Duodenal mucosa (tissue), 2 donors: ENCODE results near the gene ISM2.

ENCODE experiments used
- H3K27ac ChIP-seq: one replicate; pipeline ENCODE4 v1.7.0; 2013; ENCODE audit warnings: low read depth, low read length
- H3K27me3 ChIP-seq, 2 donors: one replicate each; pipeline ENCODE4 v1.7.0; 2013; ENCODE audit warnings: low read length in 2 of 2, control low read depth in 1 of 2; ENCODE audit not compliant: insufficient read depth in 2 of 2, control insufficient read depth in 1 of 2
- H3K36me3 ChIP-seq, 2 donors: one replicate each; pipeline ENCODE4 v1.7.0; 2013; ENCODE audit warnings: low read length in 2 of 2, control low read depth in 1 of 2; ENCODE audit not compliant: insufficient read depth in 2 of 2, control insufficient read depth in 1 of 2
- H3K4me1 ChIP-seq, 2 donors: one replicate each; pipeline ENCODE4 v1.7.0; 2013; ENCODE audit warnings: low read length in 2 of 2, control low read depth in 1 of 2; ENCODE audit not compliant: insufficient read depth in 2 of 2, control insufficient read depth in 1 of 2
- H3K4me3 ChIP-seq, 2 donors: one replicate each; pipeline ENCODE4 v1.7.0; 2013; ENCODE audit warnings: low read length in 2 of 2, low read depth in 1 of 2
- H3K9ac ChIP-seq, 2 donors: one replicate each; pipeline ENCODE4 v1.7.0; 2013; ENCODE audit warnings: low read length in 2 of 2, low read depth in 1 of 2
- H3K9me3 ChIP-seq, 2 donors: one replicate each; pipeline ENCODE4 v1.7.0; 2013; ENCODE audit warnings: low read length in 2 of 2, control low read depth in 1 of 2; ENCODE audit not compliant: control insufficient read depth in 1 of 2

The ISM2 gene

DNA sequence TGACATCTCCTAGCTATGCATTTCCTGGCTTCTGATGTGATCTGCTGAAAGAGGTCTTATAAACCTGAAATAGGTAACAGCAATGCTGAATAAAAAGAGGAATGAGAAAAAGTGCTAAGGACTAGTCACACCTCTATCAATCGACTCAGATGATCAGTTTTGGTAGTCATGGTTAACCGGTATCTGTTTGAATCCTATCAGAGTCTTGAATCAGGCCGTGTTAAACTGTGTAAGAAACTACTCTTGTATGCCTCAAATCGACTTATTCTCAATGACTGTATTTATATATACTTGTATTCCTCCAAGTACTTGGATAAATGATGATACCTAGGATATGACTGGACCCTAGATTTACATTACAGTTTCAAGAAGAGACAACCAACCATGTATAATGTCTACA, 10.8 kb upstream of the ISM2 start:
- no peak overlapping the region for H3K27ac ChIP-seq
- H3K4me3 ChIP-seq, result no peak overlapping the region
- H3K36me3 ChIP-seq, result peaks cover 17 to 56% of the 10 kb centered on the region in 2 donors
- no peak overlapping the region for H3K9ac ChIP-seq
- no peaks in the 10 kb centered on the region for H3K4me1 ChIP-seq
- H3K9me3 ChIP-seq, result no peaks in the 10 kb centered on the region
- H3K27me3 ChIP-seq, result no peaks in the 10 kb centered on the region

DNA sequence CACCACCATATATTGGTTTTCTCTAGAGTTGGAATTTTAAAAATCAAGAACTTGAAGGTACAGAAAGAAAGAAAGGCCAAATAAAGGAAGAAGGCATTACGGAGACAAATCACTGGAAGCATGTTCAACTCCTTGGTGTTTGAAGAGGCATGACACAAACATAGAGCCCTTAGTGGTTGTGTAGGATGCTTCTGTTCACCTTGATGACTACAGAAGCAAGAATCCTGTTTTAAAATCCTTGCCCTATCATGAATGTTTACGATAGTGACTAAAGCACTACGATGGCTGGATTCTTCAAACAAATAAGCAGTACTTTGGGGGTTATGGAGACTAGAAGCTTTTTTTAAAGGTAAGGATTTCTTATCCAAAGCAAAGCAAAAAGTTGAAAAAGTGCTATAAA, 10.3 kb upstream of the ISM2 start:
- Histone ChIP-seq H3K9me3 (no peaks in the 10 kb centered on the region), H3K36me3 (peaks cover 17 to 53% of the 10 kb centered on the region in 2 donors), H3K9ac (no peak overlapping the region), H3K27me3 (no peaks in the 10 kb centered on the region), H3K27ac (no peak overlapping the region), H3K4me1 (no peaks in the 10 kb centered on the region), H3K4me3 (no peak overlapping the region)

DNA sequence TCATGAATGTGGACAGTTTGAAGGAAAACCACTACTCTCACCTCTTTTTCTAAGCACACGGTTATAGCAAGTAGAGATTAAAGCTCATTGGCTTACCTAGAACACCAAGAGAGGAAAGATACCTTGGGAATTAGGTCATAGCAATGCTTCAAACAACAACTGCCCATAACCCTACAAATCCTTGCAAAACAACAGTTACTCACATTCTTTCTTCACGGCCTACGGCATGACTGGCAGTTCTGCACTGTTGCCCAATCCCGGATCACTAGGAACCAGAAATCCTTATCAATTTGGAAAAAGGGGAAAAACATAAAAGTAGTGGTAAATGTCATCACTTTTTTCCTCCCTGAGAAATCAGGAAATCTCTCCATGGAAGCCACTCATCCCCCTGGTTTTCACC, 9.6 kb upstream of the ISM2 start:
- no peak overlapping the region for H3K27ac ChIP-seq
- H3K27me3 ChIP-seq, result no peaks in the 10 kb centered on the region
- H3K9me3 ChIP-seq, result no peaks in the 10 kb centered on the region
- no peak overlapping the region for H3K4me3 ChIP-seq
- peaks cover 17 to 53% of the 10 kb centered on the region in 2 donors for H3K36me3 ChIP-seq
- no peak overlapping the region for H3K9ac ChIP-seq
- no peaks in the 10 kb centered on the region for H3K4me1 ChIP-seq

DNA sequence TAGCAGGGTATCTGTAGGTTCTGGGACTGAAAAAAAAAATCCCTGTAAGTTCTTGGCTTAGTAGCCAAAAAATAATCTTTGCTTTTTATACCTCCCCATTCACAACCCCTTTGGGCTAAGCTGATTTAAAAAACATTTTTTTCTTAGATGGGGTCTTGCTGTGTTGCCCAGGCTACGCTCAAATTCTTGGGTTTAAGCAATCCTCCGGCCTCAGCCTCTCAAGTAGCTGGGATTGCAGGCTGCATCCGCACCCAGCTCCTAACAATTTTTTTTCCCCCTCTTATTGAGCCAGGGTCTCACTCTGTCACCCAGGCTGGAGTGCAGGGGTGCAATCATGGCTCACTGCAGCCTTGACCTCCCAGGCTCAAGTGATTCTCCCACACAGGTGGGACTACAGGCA, 9.1 kb upstream of the ISM2 start:
- Histone ChIP-seq H3K4me1 (no peaks in the 10 kb centered on the region), H3K27ac (no peak overlapping the region), H3K9ac (no peak overlapping the region), H3K9me3 (no peaks in the 10 kb centered on the region), H3K4me3 (no peak overlapping the region), H3K36me3 (peaks cover 17 to 53% of the 10 kb centered on the region in 2 donors), H3K27me3 (no peaks in the 10 kb centered on the region)

GRCh38 chr14:77505031-77505430, 6.4 kb upstream of the ISM2 start:
- no peaks in the 10 kb centered on the region for H3K9me3 ChIP-seq
- no peak overlapping the region for H3K4me3 ChIP-seq
- peaks cover 3 to 5% of the 10 kb centered on the region in 2 donors for H3K27me3 ChIP-seq
- no peak overlapping the region for H3K27ac ChIP-seq
- no peaks in the 10 kb centered on the region for H3K4me1 ChIP-seq
- H3K9ac ChIP-seq, result no peak overlapping the region
- peaks cover 0 to 31% of the 10 kb centered on the region in 2 donors for H3K36me3 ChIP-seq

DNA sequence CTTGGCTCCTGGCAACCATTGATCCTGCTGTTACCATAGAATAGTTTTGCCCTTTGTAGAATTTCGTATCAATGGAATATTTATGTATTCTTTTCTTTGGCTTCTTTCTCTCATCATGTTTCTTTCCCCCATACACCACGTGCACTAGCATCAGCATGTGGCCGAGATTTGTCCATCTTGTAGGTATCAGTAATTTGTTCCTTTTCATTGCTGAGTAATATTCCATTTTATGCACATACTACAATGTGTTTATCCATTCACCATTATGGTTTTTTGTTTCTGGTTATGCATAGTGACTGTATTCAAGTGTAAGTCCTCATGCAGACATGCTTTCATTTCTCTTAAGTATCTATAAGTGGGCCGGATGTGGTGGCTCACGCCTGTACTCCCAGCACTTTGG, 4.5 kb upstream of the ISM2 start:
- peaks cover 0 to 14% of the 10 kb centered on the region in 2 donors for H3K36me3 ChIP-seq
- H3K4me3 ChIP-seq, result no peak overlapping the region
- H3K27me3 ChIP-seq, result peaks cover 15 to 22% of the 10 kb centered on the region in 2 donors
- H3K9ac ChIP-seq, result no peak overlapping the region
- no peak overlapping the region for H3K27ac ChIP-seq
- H3K9me3 ChIP-seq, result no peaks in the 10 kb centered on the region
- peaks cover 0 to 11% of the 10 kb centered on the region in 2 donors for H3K4me1 ChIP-seq

DNA sequence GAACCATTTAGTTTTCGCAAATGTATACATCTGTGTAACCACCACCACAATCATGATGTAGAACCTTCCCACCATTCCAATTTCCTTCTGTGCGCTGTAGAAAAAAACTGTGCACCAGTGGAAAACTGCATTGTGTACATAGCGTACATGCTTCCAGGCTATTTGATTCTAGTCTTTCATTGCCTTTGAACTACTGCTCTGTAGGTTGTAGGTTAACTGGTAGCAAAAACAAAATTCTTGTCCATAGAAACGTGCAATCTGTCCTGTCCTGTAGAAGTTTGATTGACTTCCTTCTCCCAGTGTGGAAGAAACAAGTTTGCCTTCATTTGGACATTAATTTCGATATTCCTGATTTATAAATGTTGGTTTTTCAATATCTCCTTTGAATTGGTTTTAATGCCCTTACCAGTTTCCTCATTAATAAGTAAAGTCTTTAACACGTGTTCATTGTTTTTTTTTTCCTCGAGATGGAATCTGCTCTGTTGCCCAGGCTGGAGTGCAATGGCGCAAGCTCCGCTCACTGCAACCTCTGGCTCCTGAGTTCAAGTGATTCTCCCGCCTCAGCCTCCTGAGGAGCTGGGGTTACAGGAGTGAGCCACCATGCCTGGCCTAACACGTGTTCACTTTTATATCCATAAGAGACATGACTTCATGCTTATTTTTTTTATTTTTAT, 3.6 kb upstream of the ISM2 start:
- Histone ChIP-seq H3K36me3 (peaks cover 0 to 10% of the 10 kb centered on the region in 2 donors), H3K4me1 (peaks cover 0 to 16% of the 10 kb centered on the region in 2 donors), H3K9ac (no peak overlapping the region), H3K4me3 (no peak overlapping the region), H3K9me3 (no peaks in the 10 kb centered on the region), H3K27me3 (peaks cover 20 to 27% of the 10 kb centered on the region in 2 donors), H3K27ac (no peak overlapping the region)

- Histone ChIP-seq H3K27me3 (peaks cover 20 to 27% of the 10 kb centered on the region in 2 donors), H3K4me1 (peaks cover 0 to 16% of the 10 kb centered on the region in 2 donors), H3K9me3 (no peaks in the 10 kb centered on the region), H3K9ac (no peak overlapping the region), H3K36me3 (no peaks in the 10 kb centered on the region), H3K27ac (no peak overlapping the region), H3K4me3 (peak overlapping the region; percentile 56 to 61)
Measured at GRCh38 chr14:77498984-77499527, 440 bp upstream of the ISM2 start.

- Histone ChIP-seq H3K4me3 (no peak overlapping the region), H3K4me1 (peaks cover 0 to 16% of the 10 kb centered on the region in 2 donors), H3K27me3 (peaks cover 20 to 25% of the 10 kb centered on the region in 2 donors), H3K36me3 (no peaks in the 10 kb centered on the region), H3K27ac (no peak overlapping the region), H3K9me3 (no peaks in the 10 kb centered on the region), H3K9ac (no peak overlapping the region)
Measured at GRCh38 chr14:77495334-77495733, 3.3 kb downstream of the ISM2 start.

DNA sequence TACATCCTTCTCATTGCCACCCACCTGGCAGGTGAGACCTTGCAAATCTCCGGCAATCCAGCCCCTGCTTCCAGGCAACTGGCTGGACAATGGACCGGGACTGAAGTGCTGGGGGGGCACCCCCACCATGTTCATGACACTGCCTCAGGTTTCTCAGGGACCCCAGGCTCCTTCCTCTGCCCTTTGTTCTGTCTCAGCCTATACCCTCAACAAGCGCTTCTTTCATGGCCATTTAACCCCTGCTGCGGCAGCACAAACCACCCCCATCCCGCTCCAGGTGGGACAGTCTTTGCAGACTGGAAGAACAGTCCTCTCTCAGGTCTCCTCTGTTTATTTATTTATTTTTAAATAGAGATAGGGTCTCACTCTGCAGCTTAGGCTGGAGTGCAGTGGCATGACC, 7.6 kb downstream of the ISM2 start:
- Histone ChIP-seq H3K9me3 (no peaks in the 10 kb centered on the region), H3K27me3 (no peaks in the 10 kb centered on the region), H3K4me3 (no peak overlapping the region), H3K36me3 (no peaks in the 10 kb centered on the region), H3K4me1 (no peaks in the 10 kb centered on the region), H3K9ac (no peak overlapping the region), H3K27ac (no peak overlapping the region)
